HEK293T (cell line): ENCODE measurements around the gene GARNL3.

Experiments used
- CTCF ChIA-PET: fragments of 350-600 bp; formaldehyde crosslinking; extraction: SDS; loops from one replicate; lab custom pipeline; 2021; ENCODE audit warnings: antibody characterized with exemption, inconsistent platforms; lab: Yijun Ruan, JAX
- POLR2A ChIA-PET: fragments of 350-600 bp; formaldehyde crosslinking; extraction: SDS; loops from one replicate; lab custom pipeline; 2020; ENCODE audit warnings: antibody characterized with exemption, inconsistent platforms; lab: Yijun Ruan, JAX
- DNase-seq: peaks from one replicate; pipeline ENCODE4 v3.0.0; 2012; ENCODE audit warnings: mixed read lengths; ENCODE audit errors: extremely low spot score
- ARNT ChIP-seq: fragments of 450-650 bp; IDR thresholded peaks from 2 replicates; pipeline ENCODE4 v1.6.1; 2017; ENCODE audit warnings: mild to moderate bottlenecking
- BHLHE40 ChIP-seq: fragments of 450-650 bp; IDR thresholded peaks from 2 replicates; pipeline ENCODE4 v1.6.1; 2016; ENCODE audit warnings: mild to moderate bottlenecking, moderate library complexity, borderline replicate concordance
- CTBP1 ChIP-seq: fragments of 450-650 bp; IDR thresholded peaks from 2 replicates; pipeline ENCODE4 v1.6.1; 2016; ENCODE audit warnings: borderline replicate concordance
- ELF4 ChIP-seq: fragments of 450-650 bp; IDR thresholded peaks from 2 replicates; pipeline ENCODE4 v1.6.1; 2017; ENCODE audit warnings: antibody characterized with exemption
- FOXA1 ChIP-seq: fragments of 450-650 bp; IDR thresholded peaks from 2 replicates; pipeline ENCODE4 v1.6.1; 2016; ENCODE audit warnings: mild to moderate bottlenecking
- FOXK2 ChIP-seq: fragments of 450-650 bp; IDR thresholded peaks from 2 replicates; pipeline ENCODE4 v1.6.1; 2016; ENCODE audit warnings: mild to moderate bottlenecking
- FOXM1 ChIP-seq: fragments of 450-650 bp; IDR thresholded peaks from 2 replicates; pipeline ENCODE4 v1.6.1; 2017; ENCODE audit warnings: mild to moderate bottlenecking, borderline replicate concordance
- HDGF ChIP-seq: fragments of 450-650 bp; IDR thresholded peaks from 2 replicates; pipeline ENCODE4 v1.6.1; 2017; ENCODE audit warnings: antibody characterized with exemption, borderline replicate concordance
- L3MBTL2 ChIP-seq: fragments of 450-650 bp; conservative IDR thresholded peaks from 2 replicates; pipeline ENCODE4 v1.6.1; 2016; ENCODE audit warnings: mild to moderate bottlenecking
- LEF1 ChIP-seq: fragments of 450-650 bp; IDR thresholded peaks from 2 replicates; pipeline ENCODE4 v1.6.1; 2017; ENCODE audit warnings: mild to moderate bottlenecking, borderline replicate concordance
- NFRKB ChIP-seq: fragments of 450-650 bp; IDR thresholded peaks from 2 replicates; pipeline ENCODE4 v1.6.1; 2016; ENCODE audit warnings: mild to moderate bottlenecking, moderate library complexity
- PKNOX1 ChIP-seq: fragments of 450-650 bp; IDR thresholded peaks from 2 replicates; pipeline ENCODE4 v1.6.1; 2016
- SP1 ChIP-seq: fragments of 450-650 bp; IDR thresholded peaks from 2 replicates; pipeline ENCODE4 v1.6.1; 2017
- SUZ12 ChIP-seq: fragments of 450-650 bp; IDR thresholded peaks from 2 replicates; pipeline ENCODE4 v1.6.1; 2016; ENCODE audit warnings: mild to moderate bottlenecking
- TARDBP ChIP-seq: fragments of 450-650 bp; IDR thresholded peaks from 2 replicates; pipeline ENCODE4 v1.6.1; 2016
- ZNF384 ChIP-seq: fragments of 450-650 bp; IDR thresholded peaks from 2 replicates; pipeline ENCODE4 v1.6.1; 2016

The GARNL3 gene

GRCh38 chr9:127437497-127438264 lies 173.1 kb downstream of the GARNL3 start:
- POLR2A ChIA-PET: interaction anchor here (1.6 kb wide), 1 partner anchor 13 kb away, joined by 6 read pairs; the partner anchor contains the start of gene ZNF79
- DNase-seq: no peak
- CTCF ChIA-PET: no interaction called here
- TF ChIP-seq TARDBP (no peak), PKNOX1 (no peak), ELF4 (no peak), FOXA1 (no peak), SUZ12 (no peak), ZNF384 (no peak), CTBP1 (no peak), ARNT (no peak), BHLHE40 (no peak), FOXM1 (no peak), HDGF (no peak), NFRKB (no peak), SP1 (no peak), FOXK2 (no peak), LEF1 (no peak)

- POLR2A ChIA-PET: interaction anchor here (1.6 kb wide), 1 partner anchor 14 kb away, joined by 6 read pairs; the partner anchor contains the start of gene ZNF79
- no peak for DNase-seq
- TF ChIP-seq SP1 (no peak), ARNT (no peak), L3MBTL2 (no peak), FOXK2 (no peak), ELF4 (no peak)
- CTCF ChIA-PET: no interaction called here
These were observed 173.8 kb downstream of the GARNL3 start for GRCh38 chr9:127438394-127438793.
